T-helper 1 cell treated with Interleukin-12 subunit alpha and Interleukin-12 subunit beta and Interleukin-4 antibody, amounts not matched to agents 30 ng/mL and 1 ng/mL, for 36 hours (primary cell): ENCODE data around the gene LRTM1. TPM values are rescaled to one million over a fixed set of nuclear protein-coding genes. Genes with fewer than 3 reads are reported as not detected.

Experiments
- intact Hi-C: fragments of 100-400 bp; cut with micrococcal nuclease; formaldehyde crosslinking; loops from one replicate; pipeline ENCODE4 v1.15.1; 2024
- total RNA-seq: library from RNA; stranded (reverse); gene quantifications from 2 replicates; pipeline ENCODE4 v1.2.3, GENCODE V29; 2022

LRTM1 gene
- total RNA-seq, 1 donor from 2014 or later = not detected

DNA sequence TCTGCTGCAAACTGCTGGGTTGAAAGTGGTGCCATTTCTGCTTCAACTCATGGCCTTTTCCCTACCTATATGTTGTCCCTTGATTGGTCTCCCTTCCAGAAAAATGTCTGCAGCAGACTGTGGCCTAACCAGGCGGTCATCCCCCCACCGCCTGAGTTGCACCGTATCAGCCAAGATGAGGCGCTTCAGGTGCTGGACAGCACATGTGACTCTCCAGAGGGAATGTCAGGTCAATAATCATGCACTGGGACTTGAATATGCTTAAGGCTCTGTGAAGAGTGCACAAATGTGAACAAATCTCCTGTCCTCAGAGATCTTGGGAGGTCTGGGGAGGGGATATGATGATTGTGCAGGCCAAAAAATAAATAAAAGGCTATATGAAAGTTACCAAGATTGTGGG is 32.2 kb downstream of the LRTM1 start:
- intact Hi-C loops = no loop called here

DNA sequence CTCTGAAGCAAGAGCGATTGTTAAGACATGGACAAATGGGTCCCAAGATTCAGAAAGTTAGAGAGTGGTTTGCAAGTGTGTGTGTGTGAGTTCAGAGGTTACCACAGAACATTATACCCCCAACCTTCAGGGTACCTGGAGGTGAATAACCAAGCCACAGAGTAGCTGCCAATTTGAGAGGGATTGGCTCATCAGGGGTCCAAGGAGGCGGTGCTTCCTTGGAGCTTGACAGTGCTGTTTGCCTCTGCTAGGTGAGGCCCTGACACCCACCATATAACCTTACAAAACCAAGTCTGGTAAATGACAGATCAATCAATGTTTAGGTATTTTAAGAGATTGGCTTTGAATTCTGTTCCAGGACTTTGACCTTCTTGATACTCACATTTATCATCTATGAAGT is 35.7 kb downstream of the LRTM1 start:
- intact Hi-C loops = no loop called here

GRCh38 chr3:54891540-54891897 is 36.3 kb downstream of the LRTM1 start:
- intact Hi-C loops = no loop called here

GRCh38 chr3:54889731-54890130 is 38.1 kb downstream of the LRTM1 start:
- intact Hi-C loops = no loop called here

GRCh38 chr3:54888873-54889272 is 39.0 kb downstream of the LRTM1 start:
- intact Hi-C loops = no loop called here

GRCh38 chr3:54888162-54888561 is 39.7 kb downstream of the LRTM1 start:
- intact Hi-C loops = no loop called here

DNA sequence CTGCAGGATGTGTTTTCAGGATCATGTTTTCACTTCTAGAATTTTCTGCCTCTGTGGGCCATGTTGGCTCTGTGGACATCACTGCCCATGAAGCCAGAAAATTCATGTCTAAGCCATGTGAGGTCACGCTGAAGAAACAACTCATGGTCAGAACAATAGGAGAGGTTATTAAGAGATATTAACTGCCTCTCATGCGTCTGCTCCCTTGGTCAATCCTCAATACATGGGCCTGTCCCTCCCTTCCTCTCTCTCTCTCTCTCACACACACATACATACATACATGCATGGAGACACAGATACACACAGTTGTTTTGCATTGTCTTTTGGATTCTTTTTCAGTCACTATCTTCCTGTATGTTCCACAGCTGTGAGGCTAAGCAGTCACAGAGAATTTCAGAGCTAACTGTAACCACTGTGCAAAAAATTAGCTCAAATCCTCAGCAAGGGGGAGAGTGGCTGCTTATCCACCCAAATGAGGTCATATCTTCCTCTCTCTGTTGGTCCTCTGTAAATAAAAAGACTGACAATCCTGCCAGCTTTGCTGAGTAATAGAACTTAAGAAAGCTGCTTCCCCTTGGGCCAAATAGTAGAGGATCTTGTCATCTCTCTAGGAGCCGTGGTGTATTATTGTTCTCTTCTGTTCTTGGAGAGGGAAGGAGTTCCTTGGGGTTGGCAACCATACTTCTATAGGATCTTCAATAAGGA is 45.6 kb downstream of the LRTM1 start:
- intact Hi-C loops = no loop called here

GRCh38 chr3:54878145-54878544 is 49.7 kb downstream of the LRTM1 start:
- intact Hi-C loops = no loop called here

- intact Hi-C loops = no loop called here
Observed at GRCh38 chr3:54877730-54878129, 50.1 kb downstream of the LRTM1 start.

DNA sequence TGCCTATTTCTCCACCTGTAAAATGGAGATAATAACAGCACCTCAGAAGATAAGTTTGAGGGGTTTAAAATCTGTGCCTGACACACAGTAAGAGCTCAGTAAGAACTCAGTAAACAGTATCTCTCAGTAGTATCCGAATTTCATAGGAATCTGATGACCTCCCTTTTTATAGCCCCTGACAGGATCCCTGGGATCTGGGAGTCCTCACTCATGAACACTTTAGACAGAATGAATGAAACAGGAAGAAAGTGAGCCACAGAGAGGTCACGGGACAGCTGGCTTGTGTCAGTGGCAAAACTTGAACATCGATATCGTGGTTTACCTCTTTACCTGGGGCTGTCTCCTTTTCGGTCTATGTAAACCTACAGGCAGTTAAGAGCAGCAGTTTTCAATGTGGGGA is 51.2 kb downstream of the LRTM1 start:
- intact Hi-C loops = no loop called here

GRCh38 chr3:54875596-54876268 is 52.1 kb downstream of the LRTM1 start:
- intact Hi-C loops = no loop called here

DNA sequence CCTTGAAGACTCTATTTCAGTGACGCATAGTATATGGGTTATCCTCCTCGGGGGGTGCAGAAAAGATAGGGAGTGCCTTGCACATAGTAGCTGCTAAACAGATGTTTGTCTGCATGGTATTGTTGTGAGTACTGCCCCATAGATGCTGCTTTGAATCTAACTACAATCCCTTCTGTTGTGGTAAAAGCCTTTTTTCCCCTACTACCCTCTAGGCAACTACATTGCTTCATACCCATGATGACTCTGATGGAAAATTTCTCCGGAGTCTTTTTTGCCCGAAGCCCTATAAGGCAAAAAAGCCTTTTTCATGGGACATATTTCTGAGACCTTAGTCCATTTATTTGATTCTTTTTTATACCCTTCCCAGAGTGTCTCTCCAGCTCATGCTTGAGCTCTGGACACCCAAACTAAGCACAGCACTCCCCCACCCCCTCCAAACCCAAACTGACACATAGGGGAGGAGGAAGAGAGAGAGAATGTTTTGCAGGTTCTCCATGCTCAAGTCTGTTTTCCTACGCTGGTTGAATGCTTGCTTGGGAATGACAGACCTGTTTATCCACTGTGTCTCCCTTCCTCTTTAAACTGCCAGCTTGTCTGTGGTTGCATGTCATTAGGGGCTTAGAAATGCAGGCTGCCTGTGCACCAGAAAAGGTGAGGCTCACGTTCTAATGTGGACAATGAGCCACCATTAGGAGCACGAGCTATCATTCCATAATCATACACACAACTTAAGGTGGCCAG is 52.9 kb downstream of the LRTM1 start:
- intact Hi-C loops = no loop called here

DNA sequence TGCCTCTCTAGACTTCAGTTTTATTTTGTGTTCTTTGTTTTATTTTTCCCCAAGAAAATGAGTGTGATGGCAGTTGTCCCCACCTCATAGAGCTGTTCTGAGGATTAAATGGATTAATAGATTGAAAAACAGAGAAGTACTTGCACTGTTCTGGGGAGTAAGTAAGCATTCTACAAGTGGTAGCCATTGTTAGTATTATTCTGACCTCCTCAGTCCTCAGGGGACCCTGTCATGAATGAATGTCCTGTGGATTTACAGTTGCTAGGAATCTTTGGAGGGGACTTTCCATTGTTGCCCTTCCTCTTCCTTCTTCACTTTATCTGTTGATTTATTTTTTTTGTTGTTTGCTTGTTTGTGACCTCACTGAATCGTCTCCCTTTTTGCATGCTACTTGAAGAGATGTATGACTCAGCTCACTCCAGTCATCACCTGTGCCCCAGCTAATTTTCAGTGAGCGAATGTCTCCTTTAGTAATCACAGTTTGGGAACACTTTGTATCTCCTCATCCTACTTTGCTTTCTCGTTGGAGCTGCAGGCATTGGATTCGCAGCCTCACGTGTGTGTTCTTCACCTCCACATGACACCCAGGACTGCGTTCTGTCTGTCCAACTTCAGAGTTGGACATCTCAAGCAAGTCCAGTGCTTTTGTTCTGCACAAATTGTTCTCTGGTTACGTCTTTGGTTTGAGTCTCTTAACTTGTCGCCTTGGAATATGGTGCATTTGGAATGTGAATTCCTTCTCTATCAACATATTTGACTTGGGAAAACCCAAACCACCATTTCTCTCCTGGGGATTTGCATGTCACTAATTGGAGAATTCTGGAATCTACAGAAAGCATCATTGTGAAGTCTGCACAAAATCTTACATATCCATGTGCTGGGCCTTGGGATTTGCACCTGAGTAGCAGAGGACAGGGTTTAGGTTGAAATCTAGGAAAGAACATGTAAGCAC is 54.5 kb downstream of the LRTM1 start:
- intact Hi-C loops = no loop called here

DNA sequence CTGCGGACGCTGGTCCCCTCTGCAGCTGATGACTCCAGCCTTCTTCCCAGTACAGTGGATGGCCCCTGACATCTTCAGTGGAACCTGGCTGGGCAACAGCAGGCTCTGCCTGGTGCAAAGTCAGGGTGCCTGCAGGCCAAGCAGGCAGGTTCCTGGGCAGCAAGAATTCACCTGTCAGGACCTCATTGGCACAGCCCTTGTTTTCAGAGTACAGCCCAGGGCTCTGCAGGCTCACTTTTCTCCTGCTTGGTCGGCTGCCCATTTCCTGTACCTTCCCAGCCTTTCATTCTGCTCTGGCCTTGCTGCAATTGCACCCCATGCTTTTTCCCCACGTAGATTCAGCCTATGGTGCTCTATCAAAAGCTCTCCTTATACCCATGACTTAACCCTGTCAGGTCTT is 56.0 kb downstream of the LRTM1 start:
- intact Hi-C loops = no loop called here

DNA sequence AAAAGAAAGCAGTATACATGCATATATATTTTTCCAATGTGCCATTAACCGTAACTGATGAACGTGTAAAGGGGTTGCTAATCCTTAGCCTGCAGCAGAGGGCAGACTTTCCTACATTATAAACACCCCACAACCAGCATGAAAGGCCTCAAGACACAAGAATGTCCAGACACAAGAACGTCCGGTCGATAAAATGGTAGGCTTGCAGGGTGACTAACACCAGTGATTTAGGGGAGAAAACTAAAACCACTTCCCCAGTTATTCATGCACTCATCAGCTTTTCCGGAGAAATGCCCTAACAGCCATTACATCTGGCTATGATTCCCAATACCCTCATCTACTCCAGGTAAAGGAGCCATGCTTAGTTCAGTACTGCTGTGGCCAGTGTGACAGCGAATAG is 57.4 kb downstream of the LRTM1 start:
- intact Hi-C loops = no loop called here
